Epithelial cell of esophagus (primary cell): ENCODE measurements around the gene PIP5KL1.

Experiments
- DNase-seq: peaks from one replicate; pipeline ENCODE4 v3.0.0; 2010; ENCODE audit warnings: low read depth
- H3K4me3 ChIP-seq: 2 replicates; pipeline ENCODE4 v1.5.1; 2011; ENCODE audit warnings: mild to moderate bottlenecking, low read length, control low read depth
- TF ChIP-seq, protein P1 (sequence below): IDR thresholded peaks from 2 replicates; pipeline ENCODE4 v1.5.1; 2011; ENCODE audit warnings: low read depth, mild to moderate bottlenecking, low read length, control low read depth, inconsistent platforms; ENCODE audit not compliant: insufficient read depth; ENCODE audit errors: missing control alignments

PIP5KL1 gene

DNA sequence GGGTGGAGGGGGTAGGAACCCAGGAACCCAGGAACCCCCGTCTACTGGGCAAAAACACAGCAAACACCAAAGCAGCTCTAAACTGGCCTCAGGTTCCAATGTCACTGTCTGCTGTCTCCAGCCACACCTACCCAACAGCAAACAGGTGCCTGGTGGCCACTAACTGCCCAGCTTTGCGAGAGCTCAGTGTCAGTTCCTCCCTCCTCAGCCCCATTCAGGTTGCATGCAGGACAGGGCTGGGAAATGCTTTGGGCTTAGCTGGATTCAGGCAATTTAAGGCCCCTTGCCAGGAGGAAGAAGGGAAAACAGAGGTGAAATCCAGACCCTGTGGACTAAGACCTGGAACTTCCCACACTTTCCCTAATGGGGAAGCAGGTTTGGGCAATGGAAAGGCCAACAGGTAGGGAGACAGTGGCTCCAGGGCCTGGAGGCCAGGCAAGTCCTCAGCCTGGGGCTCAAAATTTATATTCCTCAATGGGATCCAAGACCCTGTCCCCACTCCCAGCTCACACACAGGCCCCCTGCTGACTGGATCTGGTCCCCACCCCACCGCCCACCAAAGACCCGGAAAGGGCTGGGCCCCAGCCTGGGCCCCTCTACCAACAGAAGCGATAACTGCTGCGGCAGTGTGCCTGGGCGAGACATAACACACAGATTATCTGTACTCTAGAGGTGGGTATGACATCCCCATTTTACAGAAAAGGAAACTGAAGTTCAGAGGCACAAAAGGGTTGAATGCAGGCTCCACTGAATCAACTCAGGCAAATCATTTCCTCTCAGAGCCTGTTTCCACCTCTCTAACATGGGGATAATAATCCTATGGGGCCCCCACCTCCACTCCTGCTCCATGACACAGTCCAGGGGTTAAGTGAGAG lies 46.7 kb upstream of the PIP5KL1 start:
- DNase-seq = no peak
- H3K4me3 ChIP-seq = peak overlapping the region; percentile 88

DNA sequence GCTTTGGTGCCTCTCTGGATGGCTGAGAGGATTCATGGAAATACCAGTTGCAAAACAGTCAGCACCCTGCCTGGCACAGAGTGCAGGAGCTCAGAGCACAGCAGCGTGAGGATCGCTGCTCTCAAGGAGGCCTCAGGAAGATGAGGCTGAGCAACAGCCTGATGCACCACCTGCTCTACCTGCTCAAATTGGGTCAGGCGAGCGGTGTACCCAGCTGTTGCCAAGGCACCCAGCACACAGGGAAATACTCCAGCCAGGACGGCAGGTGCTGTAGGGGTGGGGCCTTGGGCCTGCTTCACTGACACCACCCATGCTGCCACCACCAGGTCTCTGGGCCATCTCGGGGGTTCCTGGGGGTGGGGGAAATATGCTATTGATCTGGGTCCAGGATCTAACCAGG lies 45.9 kb upstream of the PIP5KL1 start:
- no peak for DNase-seq
- TF ChIP-seq, protein P1, sequence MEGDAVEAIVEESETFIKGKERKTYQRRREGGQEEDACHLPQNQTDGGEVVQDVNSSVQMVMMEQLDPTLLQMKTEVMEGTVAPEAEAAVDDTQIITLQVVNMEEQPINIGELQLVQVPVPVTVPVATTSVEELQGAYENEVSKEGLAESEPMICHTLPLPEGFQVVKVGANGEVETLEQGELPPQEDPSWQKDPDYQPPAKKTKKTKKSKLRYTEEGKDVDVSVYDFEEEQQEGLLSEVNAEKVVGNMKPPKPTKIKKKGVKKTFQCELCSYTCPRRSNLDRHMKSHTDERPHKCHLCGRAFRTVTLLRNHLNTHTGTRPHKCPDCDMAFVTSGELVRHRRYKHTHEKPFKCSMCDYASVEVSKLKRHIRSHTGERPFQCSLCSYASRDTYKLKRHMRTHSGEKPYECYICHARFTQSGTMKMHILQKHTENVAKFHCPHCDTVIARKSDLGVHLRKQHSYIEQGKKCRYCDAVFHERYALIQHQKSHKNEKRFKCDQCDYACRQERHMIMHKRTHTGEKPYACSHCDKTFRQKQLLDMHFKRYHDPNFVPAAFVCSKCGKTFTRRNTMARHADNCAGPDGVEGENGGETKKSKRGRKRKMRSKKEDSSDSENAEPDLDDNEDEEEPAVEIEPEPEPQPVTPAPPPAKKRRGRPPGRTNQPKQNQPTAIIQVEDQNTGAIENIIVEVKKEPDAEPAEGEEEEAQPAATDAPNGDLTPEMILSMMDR = no peak
- H3K4me3 ChIP-seq = no peak overlapping the region

More for the DNA sequence above, 46.7 kb upstream of the PIP5KL1 start:
- TF ChIP-seq, protein P1 = no peak

DNA sequence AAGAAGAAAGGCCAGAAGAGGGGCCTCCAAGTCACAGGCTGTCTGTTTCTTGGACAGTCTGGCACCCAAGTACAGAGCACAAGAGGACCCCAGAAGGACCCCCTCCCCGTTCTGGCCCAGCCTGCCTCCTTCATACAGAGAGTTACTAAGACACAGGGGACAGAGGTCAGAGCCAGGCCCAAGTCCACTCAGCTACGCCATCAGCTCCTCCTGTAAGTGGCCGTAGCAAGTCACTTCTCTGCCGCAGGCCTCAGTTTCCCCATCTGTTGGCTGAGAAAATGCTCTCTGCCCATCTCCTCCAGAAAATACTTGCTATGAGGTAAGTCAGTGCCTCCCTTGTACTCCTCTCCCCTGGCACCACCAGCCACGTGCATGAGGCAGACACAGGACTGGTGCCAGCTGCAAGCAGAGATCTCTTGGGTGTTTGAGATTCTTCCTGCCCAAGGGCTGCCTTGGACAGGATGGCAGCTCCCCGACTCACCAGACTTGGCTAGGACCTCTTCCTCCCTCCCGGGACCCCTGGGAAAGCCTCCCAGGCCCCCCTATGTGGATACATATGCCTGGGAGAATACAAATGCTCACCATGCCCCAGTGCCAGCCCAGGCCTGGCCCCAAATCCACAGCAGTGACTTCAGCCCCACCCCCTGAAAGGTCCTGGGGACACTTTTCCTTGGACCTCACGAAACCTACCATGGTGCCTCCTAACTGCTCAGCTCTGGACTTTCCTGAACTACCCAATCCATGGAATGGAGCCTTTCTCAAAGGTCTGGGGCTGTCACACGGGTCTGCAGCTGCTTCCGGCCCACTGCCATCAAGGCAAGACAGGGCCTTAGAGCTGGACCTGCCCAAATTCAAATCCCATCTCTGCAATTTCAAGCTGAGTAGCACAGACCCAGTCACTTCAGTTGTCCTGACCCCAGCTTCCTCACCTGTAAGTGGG lies 45.1 kb upstream of the PIP5KL1 start:
- H3K4me3 ChIP-seq = no peak overlapping the region
- TF ChIP-seq, protein P1 = no peak
- no peak for DNase-seq

DNA sequence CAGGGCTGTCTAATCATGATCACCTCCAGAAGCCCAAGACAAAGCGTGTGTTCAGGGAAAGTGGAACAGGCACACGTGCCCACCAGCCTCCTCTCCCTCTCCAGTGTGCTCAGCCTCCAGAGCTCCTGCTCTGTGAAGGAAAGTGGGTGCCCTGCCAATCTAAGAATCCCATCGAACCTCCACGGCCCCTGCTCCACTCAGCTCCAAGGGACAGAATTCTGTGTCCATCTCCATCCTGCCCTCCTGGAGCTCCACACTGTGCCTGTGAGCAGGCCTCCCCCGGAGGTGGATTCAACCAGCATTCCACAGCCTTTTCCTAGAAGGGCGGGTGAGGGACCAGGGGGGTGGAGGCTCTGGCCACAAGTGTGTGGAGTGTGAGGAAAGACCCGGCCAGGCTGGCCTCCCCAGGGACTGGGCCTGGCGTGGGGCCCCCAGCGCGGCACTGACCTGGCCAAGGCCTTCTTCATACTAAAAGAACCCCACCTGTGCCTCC lies 44.2 kb upstream of the PIP5KL1 start:
- TF ChIP-seq, protein P1 = no peak
- H3K4me3 ChIP-seq = no peak overlapping the region
- no peak for DNase-seq

DNA sequence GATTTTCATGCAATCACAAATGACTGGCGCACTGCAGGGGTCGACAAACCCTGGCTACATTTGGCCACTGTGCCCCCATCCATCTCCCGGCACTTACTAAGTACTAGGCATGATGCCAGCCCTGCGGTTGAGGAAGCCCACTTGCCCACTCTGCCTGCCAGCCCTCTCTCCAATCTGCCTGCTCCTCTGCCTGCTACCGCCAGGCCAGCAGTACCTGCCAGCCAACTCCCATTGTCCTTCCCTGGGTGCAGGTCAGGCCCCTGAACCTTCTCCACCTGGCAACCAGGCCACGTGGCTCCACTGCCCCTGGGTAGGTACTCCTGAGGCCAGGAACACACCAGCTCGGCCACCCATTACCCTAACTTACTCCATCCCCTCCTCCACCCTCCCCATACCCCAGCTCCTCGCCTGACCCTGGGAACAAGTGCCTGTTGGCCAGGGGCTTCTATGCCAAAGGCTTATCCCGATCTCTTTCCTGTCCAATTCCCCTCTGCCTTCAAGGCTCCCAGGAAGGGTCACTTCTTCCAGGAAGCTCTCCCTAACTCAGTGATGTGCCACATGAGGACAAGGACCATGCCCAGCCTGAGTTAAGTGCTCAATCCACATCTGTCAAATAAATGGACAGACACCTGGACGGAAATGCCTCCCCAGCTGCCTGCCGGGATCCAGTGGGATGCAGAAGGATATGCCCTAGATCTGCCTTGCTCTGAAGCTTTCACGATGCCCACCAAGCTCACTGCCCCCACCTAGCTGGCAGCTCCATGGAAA lies 43.6 kb upstream of the PIP5KL1 start:
- TF ChIP-seq, protein P1 = no peak
- H3K4me3 ChIP-seq = no peak overlapping the region
- no peak for DNase-seq
